NCI-H345 treated with DMSO at 0.1 percent for 48 hours (cell line): ENCODE results near the gene FTCD.
"Not testable (repeated sequence)": the region's sequence is repeated elsewhere in the genome, so short reads cannot be mapped to it uniquely, and the experiment has no call there.

Source experiments
- DNase-seq: peaks from one replicate; lab custom pipeline; 2025; ENCODE audit not compliant: unreplicated experiment; lab: John Stamatoyannopoulos, UW

FTCD gene

GRCh38 chr21:46188226-46189212 is 33.1 kb upstream of the FTCD start:
- DNase-seq, result peak; percentile 48

GRCh38 chr21:46187814-46188213 is 32.4 kb upstream of the FTCD start:
- DNase-seq, result no peak

- no peak for DNase-seq
Observed at GRCh38 chr21:46187261-46187660, 31.9 kb upstream of the FTCD start.

GRCh38 chr21:46185716-46186115 is 30.3 kb upstream of the FTCD start:
- DNase-seq, result no peak

- DNase-seq, result peak; percentile 87
Observed at GRCh38 chr21:46184625-46185555, 29.5 kb upstream of the FTCD start.

- DNase-seq, result peak; percentile 54
Observed at GRCh38 chr21:46183910-46184624, 28.7 kb upstream of the FTCD start, which contains the start of gene SPATC1L. Gene SPATC1L, minus strand, starts transcription at chr21:46184459. Its CDS starts 1,643 bp downstream, at chr21:46182816.

- not testable (repeated sequence) for DNase-seq
Observed at GRCh38 chr21:46183337-46183909, 28.0 kb upstream of the FTCD start.

- DNase-seq, result no peak
Observed at GRCh38 chr21:46182548-46183336, 27.4 kb upstream of the FTCD start.

- no peak for DNase-seq
Observed at GRCh38 chr21:46181953-46182547, 26.7 kb upstream of the FTCD start.

- DNase-seq, result no peak
Observed at GRCh38 chr21:46181436-46181835, 26.1 kb upstream of the FTCD start.

- DNase-seq, result no peak
Observed at GRCh38 chr21:46180778-46181391, 25.5 kb upstream of the FTCD start.

GRCh38 chr21:46180079-46180722 is 24.8 kb upstream of the FTCD start:
- no peak for DNase-seq

- no peak for DNase-seq
Observed at GRCh38 chr21:46179708-46180078, 24.3 kb upstream of the FTCD start.

GRCh38 chr21:46178961-46179360 is 23.6 kb upstream of the FTCD start:
- no peak for DNase-seq

- DNase-seq, result not testable (repeated sequence)
Observed at GRCh38 chr21:46176443-46177129, 21.2 kb upstream of the FTCD start.

GRCh38 chr21:46173573-46173972 is 18.2 kb upstream of the FTCD start:
- no peak for DNase-seq

GRCh38 chr21:46172863-46173528 is 17.6 kb upstream of the FTCD start:
- no peak for DNase-seq
